Measurements from ENCODE around the gene MRPL39. TPM values are rescaled to one million over a fixed set of nuclear protein-coding genes. Genes with fewer than 3 reads are reported as not detected.

The MRPL39 gene
- total and polyA plus RNA-seq, 10 donors, result 14.4 to 34.3 (median 20.8) TPM

- H3K9me3 ChIP-seq, result no peaks in the 10 kb centered on the region
- intact Hi-C loops (cut with DNase I; ENCODE audit: low total_unique reads), result no loop called here
- H3K4me1 ChIP-seq, result peaks cover 0 to 17% (median 0%) of the 10 kb centered on the region in 6 donors
- no peak for TF ChIP-seq POLR2A (IDR thresholded peaks at IDR 0.05)
- no peak for TF ChIP-seq CTCF (IDR thresholded peaks at IDR 0.05 in 8 of 11, conservative IDR thresholded peaks at IDR 0.05 in 3 of 11)
- no peak for TF ChIP-seq POLR2AphosphoS5 (IDR thresholded peaks at IDR 0.05)
- no peaks in the 10 kb centered on the region for H3K27me3 ChIP-seq (replicated peaks in 1 of 7)
- WGBS, 5 donors, result 25 to 53% (median 40%) methylated on average over 5 of the region's 5 CpGs
- H3K27ac ChIP-seq, result no peak overlapping the region
- DNase-seq, result no peak
- H3K4me3 ChIP-seq, result no peak overlapping the region
- H3K36me3 ChIP-seq, result no peaks in the 10 kb centered on the region
Observed at GRCh38 chr21:25647647-25648046, 40.4 kb upstream of the MRPL39 start.

- Histone ChIP-seq H3K4me3 (no peak overlapping the region), H3K27ac (no peak overlapping the region), H3K9me3 (no peaks in the 10 kb centered on the region), H3K4me1 (peaks cover 0 to 17% (median 0%) of the 10 kb centered on the region in 6 donors), H3K27me3 (replicated peaks in 1 of 7) (no peaks in the 10 kb centered on the region), H3K36me3 (no peaks in the 10 kb centered on the region)
- intact Hi-C loops (cut with DNase I; ENCODE audit: low total_unique reads), result no loop called here
- no peak for TF ChIP-seq CTCF (IDR thresholded peaks at IDR 0.05 in 8 of 11, conservative IDR thresholded peaks at IDR 0.05 in 3 of 11)
- no peak for TF ChIP-seq POLR2AphosphoS5 (IDR thresholded peaks at IDR 0.05)
- no peak for TF ChIP-seq POLR2A (IDR thresholded peaks at IDR 0.05)
- DNase-seq, result no peak
- WGBS, 5 donors, result 62 to 82% (median 67%) methylated on average over 1 of the region's 1 CpG
Observed at GRCh38 chr21:25646474-25646873, 39.2 kb upstream of the MRPL39 start.

GRCh38 chr21:25643486-25643885 lies 36.2 kb upstream of the MRPL39 start:
- H3K27ac ChIP-seq, result no peak overlapping the region
- H3K9me3 ChIP-seq, result no peaks in the 10 kb centered on the region
- intact Hi-C loops (cut with DNase I; ENCODE audit: low total_unique reads), result no loop called here
- no peak overlapping the region for H3K4me3 ChIP-seq
- 88 to 95% (median 93%) methylated on average over 4 of the region's 4 CpGs for WGBS, 5 donors
- peaks cover 5 to 41% (median 21%) of the 10 kb centered on the region in 6 donors for H3K4me1 ChIP-seq
- peaks cover 0 to 22% (median 0%) of the 10 kb centered on the region in 7 donors for H3K27me3 ChIP-seq (replicated peaks in 1 of 7)
- DNase-seq, result no peak
- TF ChIP-seq POLR2A (IDR thresholded peaks at IDR 0.05) (no peak), CTCF (IDR thresholded peaks at IDR 0.05 in 8 of 11, conservative IDR thresholded peaks at IDR 0.05 in 3 of 11) (no peak), POLR2AphosphoS5 (IDR thresholded peaks at IDR 0.05) (no peak)
- no peaks in the 10 kb centered on the region for H3K36me3 ChIP-seq

GRCh38 chr21:25640943-25641292 lies 33.6 kb upstream of the MRPL39 start:
- H3K9me3 ChIP-seq, result no peaks in the 10 kb centered on the region
- no peak overlapping the region for H3K27ac ChIP-seq
- no peak for DNase-seq
- H3K36me3 ChIP-seq, result no peaks in the 10 kb centered on the region
- peaks cover 0 to 30% (median 0%) of the 10 kb centered on the region in 7 donors for H3K27me3 ChIP-seq (replicated peaks in 1 of 7)
- no peak overlapping the region for H3K4me3 ChIP-seq
- peaks cover 5 to 31% (median 25%) of the 10 kb centered on the region in 6 donors for H3K4me1 ChIP-seq
- 50 to 77% (median 63%) methylated on average over 5 of the region's 5 CpGs for WGBS, 5 donors
- TF ChIP-seq POLR2AphosphoS5 (IDR thresholded peaks at IDR 0.05) (no peak), POLR2A (IDR thresholded peaks at IDR 0.05) (no peak), CTCF (IDR thresholded peaks at IDR 0.05 in 8 of 11, conservative IDR thresholded peaks at IDR 0.05 in 3 of 11) (no peak)
- intact Hi-C loops (cut with DNase I; ENCODE audit: low total_unique reads), result no loop called here
